Fibroblast of the aortic adventitia (primary cell): ENCODE data around the gene EXOC3. TPM values are rescaled to one million over a fixed set of nuclear protein-coding genes. Genes with fewer than 3 reads are reported as not detected.
"Not testable (repeated sequence)": the region's sequence is repeated elsewhere in the genome, so short reads cannot be mapped to it uniquely, and the experiment has no call there.

Source experiments
- DNase-seq: peaks from one replicate; pipeline ENCODE4 v3.0.0-alpha.2; 2010; ENCODE audit warnings: low read depth
- H3K4me3 ChIP-seq: 2 replicates; pipeline ENCODE4 v1.5.1; 2011; ENCODE audit warnings: low read depth, mild to moderate bottlenecking, control low read depth, low read length, moderate library complexity
- CTCF ChIP-seq: IDR thresholded peaks from 2 replicates; pipeline ENCODE4 v1.5.1; 2011; ENCODE audit warnings: mild to moderate bottlenecking, low read length, control low read depth, inconsistent platforms; ENCODE audit not compliant: insufficient read depth
- total RNA-seq: library from RNA; depleted of rRNA; stranded (reverse); fragments of >200 nt; gene quantifications from 2 replicates; pipeline ENCODE4 v1.2.3, GENCODE V29; 2012; ENCODE audit warnings: low replicate concordance

Gene EXOC3
- total RNA-seq, 1 donor, result 39.8 TPM

- no peak overlapping the region for H3K4me3 ChIP-seq
- no peak for TF ChIP-seq CTCF
- no peak for DNase-seq
Measured at GRCh38 chr5:483011-483410, 40.0 kb downstream of the EXOC3 start.

- no peak overlapping the region for H3K4me3 ChIP-seq
- TF ChIP-seq CTCF, result no peak
- no peak for DNase-seq
Measured at GRCh38 chr5:483434-484140, 40.6 kb downstream of the EXOC3 start.

GRCh38 chr5:484556-484955 is 41.6 kb downstream of the EXOC3 start:
- H3K4me3 ChIP-seq, result no peak overlapping the region
- TF ChIP-seq CTCF, result no peak

GRCh38 chr5:485113-485945 is 42.4 kb downstream of the EXOC3 start:
- no peak overlapping the region for H3K4me3 ChIP-seq
- DNase-seq, result no peak
- no peak for TF ChIP-seq CTCF

More at GRCh38 chr5:484556-484955, 41.6 kb downstream of the EXOC3 start:
- DNase-seq, result no peak

- DNase-seq, result no peak
- TF ChIP-seq CTCF, result no peak
- no peak overlapping the region for H3K4me3 ChIP-seq
Measured at GRCh38 chr5:485946-486491, 43.0 kb downstream of the EXOC3 start.

- not testable (repeated sequence) for H3K4me3 ChIP-seq, DNase-seq
Measured at GRCh38 chr5:486597-486996, 43.6 kb downstream of the EXOC3 start.

- H3K4me3 ChIP-seq, result no peak overlapping the region
- no peak for TF ChIP-seq CTCF
- DNase-seq, result no peak
Measured at GRCh38 chr5:488241-488640, 45.3 kb downstream of the EXOC3 start.
